Ovary (tissue), 3 donors: ENCODE data around the gene OGA.

Source experiments
- CTCF ChIP-seq, 3 donors: fragments of 450-650 bp in 2 of 3; fragments of 200-600 bp in 1 of 3; IDR thresholded peaks; one replicate each; pipeline versions ENCODE4 v1.5.1 to v1.8.0; 2016 to 2022; ENCODE audit warnings: antibody characterized with exemption in 3 of 3, mild to moderate bottlenecking in 1 of 3
- POLR2A ChIP-seq: fragments of 450-650 bp; IDR thresholded peaks from one replicate; pipeline ENCODE4 v1.6.1; 2017; ENCODE audit warnings: antibody characterized with exemption, mild to moderate bottlenecking, moderate library complexity
- donor health status: DM: no; HTN: no; CAD: no.

- TF ChIP-seq POLR2A (no peak), CTCF (IDR thresholded peaks at IDR 0.05) (no peak)
Measured at GRCh38 chr10:101777619-101778145, 40.6 kb downstream of the OGA start.
